H1 (cell line): Measurements from ENCODE around the gene INPP5F.

Experiments
- RBBP5 ChIP-seq: IDR thresholded peaks from 2 replicates; pipeline ENCODE4 v1.7.1; 2012; ENCODE audit warnings: low read depth, mild to moderate bottlenecking, inconsistent platforms, low read length, moderate library complexity, borderline replicate concordance
- SUZ12 ChIP-seq: fragments of 200-600 bp; sonication (generic); IDR thresholded peaks from 2 replicates; pipeline ENCODE4 v1.6.1; 2012; ENCODE audit warnings: mild to moderate bottlenecking, inconsistent platforms, low read length, moderate library complexity, mixed read lengths

DNA sequence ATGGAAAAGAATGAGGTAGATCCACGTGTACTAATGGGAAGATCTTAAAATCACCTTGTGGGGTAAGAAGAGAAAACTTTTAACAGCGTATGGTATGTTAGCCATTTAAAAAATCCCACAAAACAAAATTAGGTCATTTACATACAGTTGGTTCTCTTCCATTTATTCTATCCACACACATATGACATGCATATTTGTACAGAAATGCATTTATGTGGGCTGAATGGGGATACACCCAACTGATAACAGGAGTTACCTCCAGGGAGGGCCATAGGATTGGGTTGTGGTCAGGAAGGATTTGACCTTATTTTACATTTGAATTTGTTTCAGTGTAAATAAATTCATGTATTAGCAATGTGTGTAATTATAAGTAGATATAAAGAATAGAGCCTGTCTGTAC lies 75.3 kb downstream of the INPP5F start:
- TF ChIP-seq RBBP5 (no peak), SUZ12 (no peak)
